ENCODE data around the gene RANGAP1.
"Not testable (repeated sequence)": the region's sequence is repeated elsewhere in the genome, so short reads cannot be mapped to it uniquely, and the experiment has no call there.

RANGAP1 gene

GRCh38 chr22:41300661-41301060, 14.7 kb upstream of the RANGAP1 start:
- no peak for DNase-seq

- DNase-seq: no peak
Measured at GRCh38 chr22:41296826-41297667, 11.1 kb upstream of the RANGAP1 start.

GRCh38 chr22:41294816-41295215, 8.8 kb upstream of the RANGAP1 start:
- DNase-seq: not testable (repeated sequence)

- DNase-seq: no peak
Measured at GRCh38 chr22:41290262-41291221, 4.6 kb upstream of the RANGAP1 start.

- no peak for DNase-seq
Measured at GRCh38 chr22:41289671-41290070, 3.7 kb upstream of the RANGAP1 start.

- DNase-seq: no peak
Measured at GRCh38 chr22:41288245-41288946, 2.4 kb upstream of the RANGAP1 start.

- DNase-seq: peak; percentile 81
Measured at GRCh38 chr22:41286639-41287091, 678 bp upstream of the RANGAP1 start.

GRCh38 chr22:41285441-41285819, 557 bp downstream of the RANGAP1 start:
- peak; percentile 96 for DNase-seq

GRCh38 chr22:41284465-41284864, 1.5 kb downstream of the RANGAP1 start:
- no peak for DNase-seq

- no peak for DNase-seq
Measured at GRCh38 chr22:41280854-41281253, 5.1 kb downstream of the RANGAP1 start.

GRCh38 chr22:41280065-41280464, 5.9 kb downstream of the RANGAP1 start:
- DNase-seq: no peak

- no peak for DNase-seq
Measured at GRCh38 chr22:41274856-41275255, 11.1 kb downstream of the RANGAP1 start.

- DNase-seq: no peak
Measured at GRCh38 chr22:41273128-41273527, 12.9 kb downstream of the RANGAP1 start.

- no peak for DNase-seq
Measured at GRCh38 chr22:41271787-41272186, 14.2 kb downstream of the RANGAP1 start.

GRCh38 chr22:41267958-41268357, 18.0 kb downstream of the RANGAP1 start:
- DNase-seq: no peak

GRCh38 chr22:41264408-41264941, 21.5 kb downstream of the RANGAP1 start:
- no peak for DNase-seq

GRCh38 chr22:41263704-41264103, 22.3 kb downstream of the RANGAP1 start:
- no peak for DNase-seq

- no peak for DNase-seq
Measured at GRCh38 chr22:41262250-41262765, 23.7 kb downstream of the RANGAP1 start.

- no peak for DNase-seq
Measured at GRCh38 chr22:41261541-41262249, 24.3 kb downstream of the RANGAP1 start.

GRCh38 chr22:41260871-41261270, 25.1 kb downstream of the RANGAP1 start:
- no peak for DNase-seq

GRCh38 chr22:41259756-41260155, 26.2 kb downstream of the RANGAP1 start:
- DNase-seq: not testable (repeated sequence)

- no peak for DNase-seq
Measured at GRCh38 chr22:41257696-41258095, 28.3 kb downstream of the RANGAP1 start.
